DND-41 (cell line): ENCODE results near the gene LARP7.
"Not testable (repeated sequence)": the region's sequence is repeated elsewhere in the genome, so short reads cannot be mapped to it uniquely, and the experiment has no call there.

ENCODE experiments used
- ATAC-seq: fragments of 200-7000 bp; cut with Tn5 transposase; 3 replicates; pipeline ENCODE4 v1.9.1; 2021; ENCODE audit warnings: low read depth; ENCODE audit not compliant: insufficient read depth
- DNase-seq: peaks from one replicate; pipeline ENCODE4 v3.0.0-alpha.2; 2020
- H2AFZ ChIP-seq: 2 replicates; pipeline ENCODE4 v1.6.0; 2012; ENCODE audit warnings: low read depth, low read length
- H3K27ac ChIP-seq: 2 replicates; pipeline ENCODE4 v1.5.1; 2012; ENCODE audit warnings: low read length, inconsistent platforms
- H3K27me3 ChIP-seq: fragments of 200-600 bp; sonication (generic); 2 replicates; pipeline ENCODE4 v1.6.0; 2012; ENCODE audit warnings: low read length, mild to moderate bottlenecking, inconsistent platforms; ENCODE audit not compliant: insufficient read depth, poor library complexity
- H3K36me3 ChIP-seq: 2 replicates; pipeline ENCODE4 v1.5.1; 2012; ENCODE audit warnings: low read length, inconsistent platforms; ENCODE audit not compliant: insufficient read depth
- H3K4me1 ChIP-seq: 2 replicates; pipeline ENCODE4 v1.5.1; 2012; ENCODE audit warnings: mild to moderate bottlenecking, low read length; ENCODE audit not compliant: insufficient read depth
- H3K4me2 ChIP-seq: 2 replicates; pipeline ENCODE4 v1.6.0; 2012; ENCODE audit warnings: mild to moderate bottlenecking, moderate library complexity, low read length, inconsistent platforms; ENCODE audit not compliant: insufficient read depth
- H3K4me3 ChIP-seq, 2 experiments: fragments of 200-600 bp in 1 of 2; shearing (Covaris generic) in 1 of 2; 2 replicates each; pipeline ENCODE4 v1.5.1; 2012 to 2016; ENCODE audit warnings: inconsistent platforms in 2 of 2, low read length in 2 of 2, mild to moderate bottlenecking in 2 of 2, low read depth in 1 of 2, moderate library complexity in 1 of 2
- H3K79me2 ChIP-seq: 2 replicates; pipeline ENCODE4 v1.6.0; 2012; ENCODE audit warnings: low read length, inconsistent platforms; ENCODE audit not compliant: insufficient read depth
- H3K9ac ChIP-seq: 2 replicates; pipeline ENCODE4 v1.6.0; 2012; ENCODE audit warnings: low read depth, mild to moderate bottlenecking, inconsistent platforms, low read length, moderate library complexity
- H3K9me3 ChIP-seq: 2 replicates; pipeline ENCODE4 v1.5.1; 2012; ENCODE audit warnings: low read length, moderate library complexity, mild to moderate bottlenecking, inconsistent platforms; ENCODE audit not compliant: insufficient read depth, severe bottlenecking
- H4K20me1 ChIP-seq: 2 replicates; pipeline ENCODE4 v1.6.0; 2012; ENCODE audit warnings: low read length; ENCODE audit not compliant: insufficient read depth
- EZH2 ChIP-seq: IDR thresholded peaks from 3 replicates; pipeline ENCODE4 v1.6.1; 2012; ENCODE audit warnings: borderline replicate concordance, low read depth, mild to moderate bottlenecking, moderate library complexity, low read length, inconsistent platforms; ENCODE audit not compliant: severe bottlenecking
- TF ChIP-seq, protein P1 (sequence below): IDR thresholded peaks from 2 replicates; pipeline ENCODE4 v1.5.1; 2012; ENCODE audit warnings: borderline replicate concordance, low read length, moderate library complexity, mild to moderate bottlenecking; ENCODE audit not compliant: poor library complexity, severe bottlenecking; ENCODE audit errors: extremely low read depth

Gene LARP7

DNA sequence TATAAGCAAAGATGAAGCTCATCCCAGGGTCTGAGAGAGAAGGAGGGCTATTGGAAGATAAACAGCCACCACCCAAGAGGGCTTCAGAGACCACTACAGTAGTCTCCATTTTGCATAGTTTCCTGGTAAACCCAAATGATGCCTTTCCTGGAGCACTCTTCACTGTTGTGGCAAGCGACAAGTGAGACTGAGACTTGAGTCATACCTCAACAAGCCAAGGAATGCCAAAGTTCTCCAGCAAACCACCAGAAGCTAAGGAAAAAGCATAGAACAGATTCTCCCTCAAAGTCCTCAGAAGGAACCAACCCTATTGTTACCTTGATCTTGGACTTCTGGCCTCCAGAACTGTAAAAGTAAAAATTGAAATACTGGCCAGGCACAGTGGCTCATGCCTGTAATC is 65.9 kb downstream of the LARP7 start:
- Histone ChIP-seq H3K4me1 (no peaks in the 10 kb centered on the region), H3K79me2 (no peaks in the 10 kb centered on the region), H3K27me3 (no peaks in the 10 kb centered on the region), H3K9ac (no peak overlapping the region), H3K9me3 (no peaks in the 10 kb centered on the region), H2AFZ (no peak overlapping the region), H4K20me1 (no peaks in the 10 kb centered on the region), H3K4me2 (no peak overlapping the region), H3K4me3 (no peak overlapping the region), H3K36me3 (no peaks in the 10 kb centered on the region), H3K27ac (no peak overlapping the region)
- DNase-seq, result no peak
- ATAC-seq, result no peak
- TF ChIP-seq EZH2, result no peak
- TF ChIP-seq, protein P1, sequence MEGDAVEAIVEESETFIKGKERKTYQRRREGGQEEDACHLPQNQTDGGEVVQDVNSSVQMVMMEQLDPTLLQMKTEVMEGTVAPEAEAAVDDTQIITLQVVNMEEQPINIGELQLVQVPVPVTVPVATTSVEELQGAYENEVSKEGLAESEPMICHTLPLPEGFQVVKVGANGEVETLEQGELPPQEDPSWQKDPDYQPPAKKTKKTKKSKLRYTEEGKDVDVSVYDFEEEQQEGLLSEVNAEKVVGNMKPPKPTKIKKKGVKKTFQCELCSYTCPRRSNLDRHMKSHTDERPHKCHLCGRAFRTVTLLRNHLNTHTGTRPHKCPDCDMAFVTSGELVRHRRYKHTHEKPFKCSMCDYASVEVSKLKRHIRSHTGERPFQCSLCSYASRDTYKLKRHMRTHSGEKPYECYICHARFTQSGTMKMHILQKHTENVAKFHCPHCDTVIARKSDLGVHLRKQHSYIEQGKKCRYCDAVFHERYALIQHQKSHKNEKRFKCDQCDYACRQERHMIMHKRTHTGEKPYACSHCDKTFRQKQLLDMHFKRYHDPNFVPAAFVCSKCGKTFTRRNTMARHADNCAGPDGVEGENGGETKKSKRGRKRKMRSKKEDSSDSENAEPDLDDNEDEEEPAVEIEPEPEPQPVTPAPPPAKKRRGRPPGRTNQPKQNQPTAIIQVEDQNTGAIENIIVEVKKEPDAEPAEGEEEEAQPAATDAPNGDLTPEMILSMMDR, result no peak

DNA sequence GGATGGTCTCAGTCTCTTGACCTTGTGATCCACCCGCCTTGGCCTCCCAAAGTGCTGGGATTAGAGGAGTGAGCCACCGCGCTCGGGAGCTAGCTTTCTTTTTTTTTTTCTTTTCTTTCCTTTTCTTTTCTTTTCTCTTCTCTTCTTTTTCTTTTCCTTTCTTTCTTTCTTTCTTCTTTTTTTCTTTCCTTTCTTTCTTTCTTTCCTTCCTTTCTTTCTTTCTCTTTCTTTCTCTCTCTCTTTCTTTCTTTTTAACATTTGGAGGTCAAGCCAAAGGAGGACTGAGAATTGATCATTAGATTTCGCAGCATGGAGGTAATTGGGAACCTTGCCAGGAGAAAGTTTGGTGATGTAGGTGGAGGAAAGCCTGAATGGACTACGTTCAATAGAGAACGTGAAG is 67.4 kb downstream of the LARP7 start:
- Histone ChIP-seq H3K36me3 (no peaks in the 10 kb centered on the region), H2AFZ (no peak overlapping the region), H3K27ac (no peak overlapping the region), H3K9ac (no peak overlapping the region), H3K79me2 (no peaks in the 10 kb centered on the region), H4K20me1 (no peaks in the 10 kb centered on the region), H3K4me3 (no peak overlapping the region), H3K9me3 (no peaks in the 10 kb centered on the region), H3K27me3 (no peaks in the 10 kb centered on the region), H3K4me1 (no peaks in the 10 kb centered on the region), H3K4me2 (no peak overlapping the region)
- ATAC-seq, result no peak
- DNase-seq, result no peak
- TF ChIP-seq EZH2, result no peak
- TF ChIP-seq, protein P1, result no peak

GRCh38 chr4:112704991-112705845 is 68.3 kb downstream of the LARP7 start:
- Histone ChIP-seq H3K27ac (no peak overlapping the region), H3K4me3 (no peak overlapping the region), H3K9ac (no peak overlapping the region), H3K4me1 (no peaks in the 10 kb centered on the region), H2AFZ (no peak overlapping the region), H3K4me2 (no peak overlapping the region), H3K36me3 (no peaks in the 10 kb centered on the region), H4K20me1 (no peaks in the 10 kb centered on the region), H3K9me3 (no peaks in the 10 kb centered on the region), H3K79me2 (no peaks in the 10 kb centered on the region), H3K27me3 (peaks cover 2% of the 10 kb centered on the region)
- TF ChIP-seq EZH2, result no peak
- TF ChIP-seq, protein P1, result no peak
- ATAC-seq (no peak), DNase-seq (no peak)

GRCh38 chr4:112705891-112706839 is 69.2 kb downstream of the LARP7 start:
- not testable (repeated sequence) for ATAC-seq, DNase-seq, H3K4me2 ChIP-seq, H3K4me3 ChIP-seq, H3K4me1 ChIP-seq, H3K27me3 ChIP-seq, H3K9me3 ChIP-seq, H3K79me2 ChIP-seq, H4K20me1 ChIP-seq, H3K27ac ChIP-seq, H2AFZ ChIP-seq, H3K9ac ChIP-seq, H3K36me3 ChIP-seq
